MM.1S (cell line): Measurements from ENCODE around the gene ATF2.
"Not testable (repeated sequence)": the region's sequence is repeated elsewhere in the genome, so short reads cannot be mapped to it uniquely, and the experiment has no call there.

Experiments used
- DNase-seq: peaks from one replicate; pipeline ENCODE4 v3.0.0-alpha.2; 2015
- H2AFZ ChIP-seq: fragments of 300-600 bp; sonication (generic); 2 replicates; pipeline ENCODE4 v1.6.0; 2016; ENCODE audit warnings: antibody characterized with exemption, low read length
- H3F3A ChIP-seq: fragments of 300-600 bp; sonication (generic); 2 replicates; pipeline ENCODE4 v1.6.1; 2016; ENCODE audit warnings: mild to moderate bottlenecking, antibody characterized with exemption, low read length, moderate library complexity, mixed read lengths; ENCODE audit not compliant: insufficient read depth
- H3K27ac ChIP-seq: fragments of 300-600 bp; sonication (generic); 2 replicates; pipeline ENCODE4 v1.5.1; 2016; ENCODE audit warnings: mild to moderate bottlenecking, low read length
- H3K27me3 ChIP-seq: fragments of 300-600 bp; sonication (generic); replicated peaks from 2 replicates; pipeline ENCODE4 v1.6.0; 2016; ENCODE audit warnings: low read length; ENCODE audit not compliant: insufficient read depth
- H3K36me3 ChIP-seq: fragments of 300-600 bp; sonication (generic); replicated peaks from 2 replicates; pipeline ENCODE4 v1.6.1; 2016; ENCODE audit warnings: mild to moderate bottlenecking, low read length, mixed read lengths; ENCODE audit not compliant: insufficient read depth
- H3K4me1 ChIP-seq: fragments of 300-600 bp; sonication (generic); 2 replicates; pipeline ENCODE4 v1.6.1; 2016; ENCODE audit warnings: low read length, mixed read lengths
- H3K4me2 ChIP-seq: fragments of 300-600 bp; sonication (generic); 2 replicates; pipeline ENCODE4 v1.6.0; 2016; ENCODE audit warnings: low read depth, low read length
- H3K4me3 ChIP-seq: fragments of 300-600 bp; sonication (generic); 2 replicates; pipeline ENCODE4 v1.5.1; 2016; ENCODE audit warnings: low read length, mixed read lengths
- H3K79me2 ChIP-seq: fragments of 300-600 bp; sonication (generic); 2 replicates; pipeline ENCODE4 v1.6.1; 2016; ENCODE audit warnings: mixed run types, low read length, mixed read lengths
- H3K9ac ChIP-seq: fragments of 300-600 bp; sonication (generic); 2 replicates; pipeline ENCODE4 v1.6.1; 2016; ENCODE audit warnings: low read length, mixed read lengths
- H3K9me2 ChIP-seq: fragments of 300-600 bp; sonication (generic); replicated peaks from 2 replicates; pipeline ENCODE4 v1.6.1; 2016; ENCODE audit warnings: mild to moderate bottlenecking, low read length, mixed read lengths; ENCODE audit not compliant: insufficient read depth
- H3K9me3 ChIP-seq: fragments of 300-600 bp; sonication (generic); replicated peaks from 2 replicates; pipeline ENCODE4 v1.6.1; 2016; ENCODE audit warnings: mild to moderate bottlenecking, low read length, mixed read lengths; ENCODE audit not compliant: insufficient read depth
- H4K20me1 ChIP-seq: fragments of 300-600 bp; sonication (generic); 2 replicates; pipeline ENCODE4 v1.6.1; 2016; ENCODE audit warnings: mild to moderate bottlenecking, low read length, moderate library complexity, mixed read lengths; ENCODE audit not compliant: insufficient read depth
- CTCF ChIP-seq: fragments of 300-600 bp; sonication (generic); IDR thresholded peaks from 2 replicates; pipeline ENCODE4 v1.5.1; 2016; ENCODE audit warnings: antibody characterized with exemption, low read length, mixed read lengths
- EZH2 ChIP-seq: fragments of 300-600 bp; sonication (generic); optimal IDR thresholded peaks from 2 replicates; pipeline ENCODE3; 2017; ENCODE audit warnings: low read depth, mild to moderate bottlenecking, antibody characterized with exemption, low read length, mixed read lengths
- EZH2phosphoT487 ChIP-seq: fragments of 300-600 bp; sonication (generic); IDR thresholded peaks from 2 replicates; pipeline ENCODE4 v1.6.1; 2018; ENCODE audit warnings: antibody characterized with exemption, low read length

Gene ATF2

DNA sequence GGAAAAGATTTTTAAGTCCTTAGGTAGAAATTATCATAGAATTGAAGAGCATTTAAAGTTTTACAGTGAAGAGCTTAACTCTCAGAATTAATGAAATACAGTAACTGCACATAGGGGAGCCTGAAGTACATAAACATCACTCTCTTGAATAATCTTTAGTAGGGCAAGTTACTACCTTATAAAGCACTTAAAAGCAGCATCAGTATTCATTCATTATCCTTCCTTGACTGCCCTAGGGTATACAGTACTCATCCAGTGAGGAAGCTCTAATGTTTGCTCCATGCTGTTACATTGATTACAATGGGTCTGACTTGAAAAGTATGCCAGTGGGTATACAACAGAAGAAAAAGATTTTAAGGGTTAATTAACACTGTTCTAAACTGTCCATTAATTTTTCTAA, 66.5 kb downstream of the ATF2 start:
- no peaks in the 10 kb centered on the region for H3K9me2 ChIP-seq
- H3K4me3 ChIP-seq, result no peak overlapping the region
- no peaks in the 10 kb centered on the region for H3K4me1 ChIP-seq
- no peak overlapping the region for H3K4me2 ChIP-seq
- no peaks in the 10 kb centered on the region for H4K20me1 ChIP-seq
- no peak overlapping the region for H3K9ac ChIP-seq
- H2AFZ ChIP-seq, result no peak overlapping the region
- no peaks in the 10 kb centered on the region for H3F3A ChIP-seq
- H3K27me3 ChIP-seq, result no peaks in the 10 kb centered on the region
- DNase-seq, result no peak
- H3K36me3 ChIP-seq, result no peaks in the 10 kb centered on the region
- H3K79me2 ChIP-seq, result no peaks in the 10 kb centered on the region
- H3K9me3 ChIP-seq, result no peaks in the 10 kb centered on the region
- TF ChIP-seq EZH2, result no peak
- no peak for TF ChIP-seq CTCF
- no peak for TF ChIP-seq EZH2phosphoT487
- no peak overlapping the region for H3K27ac ChIP-seq

GRCh38 chr2:175097297-175097696, 70.7 kb downstream of the ATF2 start:
- Histone ChIP-seq H3K9me3 (no peaks in the 10 kb centered on the region), H4K20me1 (no peaks in the 10 kb centered on the region), H3K36me3 (no peaks in the 10 kb centered on the region; the same call in 1 of the 2 replicates), H3K4me1 (no peaks in the 10 kb centered on the region), H3F3A (0 out of 2 replicates have a peak, but pooled peaks cover 2% of the 10 kb centered on the region), H3K79me2 (no peaks in the 10 kb centered on the region), H3K27me3 (no peaks in the 10 kb centered on the region), H3K9ac (no peak overlapping the region), H3K4me3 (no peak overlapping the region), H3K27ac (no peak overlapping the region), H3K4me2 (no peak overlapping the region), H2AFZ (no peak overlapping the region), H3K9me2 (no peaks in the 10 kb centered on the region)
- DNase-seq, result no peak
- TF ChIP-seq CTCF (no peak), EZH2 (no peak), EZH2phosphoT487 (no peak)

- H3K27me3 ChIP-seq, DNase-seq, H4K20me1 ChIP-seq, H3K4me2 ChIP-seq, H3K9ac ChIP-seq, H3K79me2 ChIP-seq, H3K36me3 ChIP-seq, H2AFZ ChIP-seq, H3K4me3 ChIP-seq, H3F3A ChIP-seq, H3K4me1 ChIP-seq, H3K9me3 ChIP-seq, H3K27ac ChIP-seq, H3K9me2 ChIP-seq: not testable (repeated sequence)
Measured at GRCh38 chr2:175084117-175084516, 83.9 kb downstream of the ATF2 start.

- Histone ChIP-seq H4K20me1 (no peaks in the 10 kb centered on the region), H3K9me2 (no peaks in the 10 kb centered on the region), H3K27ac (no peak overlapping the region), H3K9ac (no peak overlapping the region), H3K4me3 (no peak overlapping the region), H3K4me1 (no peaks in the 10 kb centered on the region), H3K9me3 (no peaks in the 10 kb centered on the region), H3F3A (no peaks in the 10 kb centered on the region), H3K79me2 (no peaks in the 10 kb centered on the region), H3K27me3 (no peaks in the 10 kb centered on the region), H2AFZ (no peak overlapping the region), H3K36me3 (no peaks in the 10 kb centered on the region; the same call in 1 of the 2 replicates), H3K4me2 (no peak overlapping the region)
- DNase-seq, result no peak
- TF ChIP-seq EZH2phosphoT487 (no peak), CTCF (no peak), EZH2 (no peak)
Measured at GRCh38 chr2:175080479-175080878, 87.5 kb downstream of the ATF2 start.
